OCI-LY1 (cell line): ENCODE results near the gene HIVEP1.

Experiments
- H2AFZ ChIP-seq: fragments of 200-600 bp; sonication (generic), shearing (Covaris generic); 2 replicates; pipeline ENCODE4 v1.6.0; 2014; ENCODE audit warnings: antibody characterized with exemption, mild to moderate bottlenecking, low read length
- H3F3A ChIP-seq: fragments of 200-600 bp; sonication (generic), shearing (Covaris generic); 2 replicates; pipeline ENCODE4 v1.6.0; 2014; ENCODE audit warnings: mild to moderate bottlenecking, antibody characterized with exemption, low read length, moderate library complexity; ENCODE audit not compliant: insufficient read depth
- H3K27ac ChIP-seq: fragments of 200-600 bp; sonication (generic); 2 replicates; pipeline ENCODE4 v1.5.1; 2014; ENCODE audit warnings: low read length, mixed run types, mild to moderate bottlenecking, low read depth; ENCODE audit not compliant: poor library complexity, severe bottlenecking
- H3K27me3 ChIP-seq: fragments of 200-600 bp; sonication (generic); 2 replicates; pipeline ENCODE4 v1.6.0; 2014; ENCODE audit warnings: antibody characterized with exemption, mild to moderate bottlenecking, low read length, moderate library complexity; ENCODE audit not compliant: insufficient read depth
- H3K36me3 ChIP-seq: fragments of 200-600 bp; sonication (generic); 2 replicates; pipeline ENCODE4 v1.6.1; 2014; ENCODE audit warnings: mild to moderate bottlenecking, antibody characterized with exemption, low read length, moderate library complexity, mixed read lengths; ENCODE audit not compliant: insufficient read depth
- H3K4me1 ChIP-seq: fragments of 200-600 bp; sonication (generic); 2 replicates; pipeline ENCODE4 v1.5.1; 2014; ENCODE audit warnings: mild to moderate bottlenecking, low read length, moderate library complexity; ENCODE audit not compliant: insufficient read depth, severe bottlenecking
- H3K4me2 ChIP-seq: fragments of 200-600 bp; sonication (generic), shearing (Covaris generic); 2 replicates; pipeline ENCODE4 v1.6.1; 2014; ENCODE audit warnings: low read length
- H3K4me3 ChIP-seq: fragments of 200-600 bp; sonication (generic); 2 replicates; pipeline ENCODE4 v1.5.1; 2014; ENCODE audit warnings: low read length, low read depth, mild to moderate bottlenecking, mixed read lengths; ENCODE audit not compliant: poor library complexity, severe bottlenecking
- H3K79me2 ChIP-seq: fragments of 200-600 bp; shearing (Covaris generic); 2 replicates; pipeline ENCODE4 v1.6.1; 2016; ENCODE audit warnings: mixed run types, low read length, mixed read lengths; ENCODE audit not compliant: insufficient read depth
- H3K9ac ChIP-seq: fragments of 200-600 bp; sonication (generic), shearing (Covaris generic); 2 replicates; pipeline ENCODE4 v1.6.1; 2014; ENCODE audit warnings: mild to moderate bottlenecking, low read length, mixed read lengths
- H3K9me2 ChIP-seq: fragments of 200-600 bp; sonication (generic), shearing (Covaris generic); 2 replicates; pipeline ENCODE4 v1.6.1; 2014; ENCODE audit warnings: low read depth, mild to moderate bottlenecking, low read length, mixed read lengths
- H3K9me3 ChIP-seq: fragments of 200-600 bp; shearing (Covaris generic); 2 replicates; pipeline ENCODE4 v1.6.1; 2014; ENCODE audit warnings: low read length, mixed read lengths
- H4K20me1 ChIP-seq: fragments of 200-600 bp; sonication (generic), shearing (Covaris generic); 2 replicates; pipeline ENCODE4 v1.6.0; 2016; ENCODE audit warnings: mild to moderate bottlenecking, low read length; ENCODE audit not compliant: insufficient read depth
- EZH2 ChIP-seq: fragments of 200-600 bp; sonication (generic), shearing (Covaris generic); IDR thresholded peaks from 2 replicates; pipeline ENCODE4 v1.8.0; 2017; ENCODE audit warnings: borderline replicate concordance, mixed run types, mild to moderate bottlenecking, antibody characterized with exemption, low read length, moderate library complexity, mixed read lengths
- TF ChIP-seq, protein P1 (sequence below): fragments of 200-600 bp; sonication (generic), shearing (Covaris generic); IDR thresholded peaks from 2 replicates; pipeline ENCODE4 v1.5.1; 2017; ENCODE audit warnings: mild to moderate bottlenecking, antibody characterized with exemption, low read length, moderate library complexity, mixed read lengths

The HIVEP1 gene

DNA sequence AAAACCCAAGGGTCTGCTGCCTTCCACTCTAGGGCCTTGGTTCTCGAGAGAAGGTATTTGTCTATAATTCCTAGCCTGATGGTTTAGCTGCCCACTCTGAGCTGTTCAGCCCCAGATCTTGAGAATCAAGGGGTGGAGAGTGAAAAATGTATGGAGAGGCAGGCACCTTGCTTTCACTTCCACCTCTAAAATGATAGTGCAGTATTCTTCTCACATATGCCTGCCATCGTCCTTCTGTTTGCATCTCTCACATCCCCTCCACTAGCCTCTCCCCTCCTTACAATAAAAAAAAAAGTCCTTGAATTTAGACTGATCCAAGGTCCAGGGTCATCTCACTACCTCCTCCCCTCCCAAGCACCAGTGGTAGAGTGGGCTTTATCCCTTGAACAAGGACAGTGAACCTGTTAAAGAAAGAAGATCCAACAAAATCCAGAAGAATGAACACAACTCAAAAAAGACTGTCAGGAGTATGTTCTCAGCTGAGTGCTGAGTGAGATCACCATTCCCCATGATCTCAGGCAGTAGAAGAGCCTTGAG, 104.2 kb downstream of the HIVEP1 start:
- Histone ChIP-seq H3K27me3 (no peaks in the 10 kb centered on the region), H3K36me3 (peaks cover 63% of the 10 kb centered on the region), H3K9me2 (no peaks in the 10 kb centered on the region), H2AFZ (no peak overlapping the region), H3K9ac (no peak overlapping the region), H3K4me1 (peaks cover 42% of the 10 kb centered on the region), H3K27ac (no peak overlapping the region), H3F3A (no peaks in the 10 kb centered on the region; the same call in 1 of the 2 replicates), H3K4me3 (no peak overlapping the region), H3K9me3 (no peaks in the 10 kb centered on the region), H3K4me2 (no peak overlapping the region), H4K20me1 (no peaks in the 10 kb centered on the region), H3K79me2 (no peaks in the 10 kb centered on the region)
- no peak for TF ChIP-seq EZH2
- TF ChIP-seq, protein P1, sequence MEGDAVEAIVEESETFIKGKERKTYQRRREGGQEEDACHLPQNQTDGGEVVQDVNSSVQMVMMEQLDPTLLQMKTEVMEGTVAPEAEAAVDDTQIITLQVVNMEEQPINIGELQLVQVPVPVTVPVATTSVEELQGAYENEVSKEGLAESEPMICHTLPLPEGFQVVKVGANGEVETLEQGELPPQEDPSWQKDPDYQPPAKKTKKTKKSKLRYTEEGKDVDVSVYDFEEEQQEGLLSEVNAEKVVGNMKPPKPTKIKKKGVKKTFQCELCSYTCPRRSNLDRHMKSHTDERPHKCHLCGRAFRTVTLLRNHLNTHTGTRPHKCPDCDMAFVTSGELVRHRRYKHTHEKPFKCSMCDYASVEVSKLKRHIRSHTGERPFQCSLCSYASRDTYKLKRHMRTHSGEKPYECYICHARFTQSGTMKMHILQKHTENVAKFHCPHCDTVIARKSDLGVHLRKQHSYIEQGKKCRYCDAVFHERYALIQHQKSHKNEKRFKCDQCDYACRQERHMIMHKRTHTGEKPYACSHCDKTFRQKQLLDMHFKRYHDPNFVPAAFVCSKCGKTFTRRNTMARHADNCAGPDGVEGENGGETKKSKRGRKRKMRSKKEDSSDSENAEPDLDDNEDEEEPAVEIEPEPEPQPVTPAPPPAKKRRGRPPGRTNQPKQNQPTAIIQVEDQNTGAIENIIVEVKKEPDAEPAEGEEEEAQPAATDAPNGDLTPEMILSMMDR: no peak

DNA sequence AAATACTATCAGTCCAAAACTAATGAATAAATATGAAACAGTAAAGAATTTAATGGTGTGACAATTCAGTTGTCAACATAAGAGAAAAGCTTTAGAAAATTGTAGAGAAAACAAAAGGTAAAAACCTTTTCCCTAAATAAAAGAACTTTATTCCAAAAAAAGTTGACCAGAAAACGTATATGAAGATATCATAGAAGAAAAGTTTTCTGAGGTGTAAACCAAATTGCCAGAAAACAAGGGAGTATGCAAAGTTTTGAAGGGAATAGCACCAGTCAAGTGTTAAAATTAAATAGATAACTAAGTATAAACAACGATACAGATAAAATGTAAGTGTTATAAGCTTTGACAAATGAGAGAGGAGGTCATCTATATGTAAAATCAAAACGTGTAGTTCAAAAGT, 104.9 kb downstream of the HIVEP1 start:
- Histone ChIP-seq H3K27me3 (no peaks in the 10 kb centered on the region), H3K27ac (no peak overlapping the region), H3K9me2 (no peaks in the 10 kb centered on the region), H3K9me3 (no peaks in the 10 kb centered on the region), H4K20me1 (no peaks in the 10 kb centered on the region), H3K4me1 (peaks cover 42% of the 10 kb centered on the region), H3F3A (no peaks in the 10 kb centered on the region; the same call in 1 of the 2 replicates), H3K36me3 (peaks cover 65% of the 10 kb centered on the region), H3K79me2 (no peaks in the 10 kb centered on the region), H3K9ac (no peak overlapping the region), H2AFZ (no peak overlapping the region), H3K4me3 (no peak overlapping the region), H3K4me2 (no peak overlapping the region)
- TF ChIP-seq, protein P1: no peak
- TF ChIP-seq EZH2: no peak

DNA sequence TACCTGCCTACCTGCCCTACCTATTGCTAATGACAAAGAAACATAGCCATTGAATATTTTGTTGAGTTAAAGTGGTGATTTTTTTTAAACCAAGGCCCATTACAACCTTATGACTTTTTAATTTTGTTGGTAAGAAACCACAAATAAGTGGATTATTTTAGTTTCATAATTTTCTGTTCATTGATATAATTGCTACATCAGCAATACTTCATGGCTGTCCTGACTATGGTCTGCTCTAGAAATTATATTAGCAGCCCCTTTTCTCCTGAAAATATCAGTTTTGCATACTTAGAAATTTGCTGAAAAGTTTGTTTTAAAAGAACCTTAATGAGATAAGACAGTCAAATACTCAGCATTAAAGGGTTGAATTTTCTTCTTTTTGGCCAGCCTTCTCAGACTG, 106.5 kb downstream of the HIVEP1 start:
- Histone ChIP-seq H4K20me1 (no peaks in the 10 kb centered on the region), H3K27ac (peak overlapping the region; percentile 46), H3K4me1 (peaks cover 33% of the 10 kb centered on the region)

DNA sequence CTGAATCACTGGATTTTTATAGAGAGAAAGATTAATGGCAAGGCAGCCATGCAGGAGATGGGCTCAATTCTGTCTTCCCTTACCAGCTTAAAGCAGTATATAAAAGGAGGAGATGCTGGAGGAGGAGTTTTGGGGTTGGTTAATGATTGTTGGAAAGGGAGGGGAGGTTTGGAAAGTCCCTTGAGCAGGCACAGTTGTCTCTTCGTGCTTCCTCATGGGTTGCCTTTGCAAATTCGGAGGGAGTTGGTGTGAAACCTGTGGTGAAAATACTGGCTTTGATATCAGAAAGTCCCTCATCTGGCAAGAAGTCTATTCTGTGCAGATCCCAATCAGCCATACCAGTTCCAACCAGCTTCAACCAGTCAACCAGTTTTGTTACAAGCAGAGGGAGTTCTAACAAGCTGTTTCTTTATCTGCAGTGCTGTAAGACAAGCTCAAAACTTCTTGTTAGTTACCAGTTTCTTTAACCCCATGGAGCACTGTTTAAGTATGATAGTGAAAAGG, 107.0 kb downstream of the HIVEP1 start:
- Histone ChIP-seq H3K4me1 (peaks cover 30% of the 10 kb centered on the region), H3K9me2 (no peaks in the 10 kb centered on the region), H3K9me3 (no peaks in the 10 kb centered on the region), H3K4me3 (no peak overlapping the region), H3K4me2 (no peak overlapping the region), H2AFZ (no peak overlapping the region), H4K20me1 (no peaks in the 10 kb centered on the region), H3K79me2 (no peaks in the 10 kb centered on the region), H3K9ac (no peak overlapping the region), H3F3A (no peaks in the 10 kb centered on the region; the same call in 1 of the 2 replicates), H3K27ac (peak overlapping the region; percentile 46), H3K27me3 (no peaks in the 10 kb centered on the region), H3K36me3 (peaks cover 77% of the 10 kb centered on the region)
- TF ChIP-seq, protein P1: no peak
- TF ChIP-seq EZH2: no peak

More for the DNA sequence above, 106.5 kb downstream of the HIVEP1 start:
- H3K9me3 ChIP-seq: no peaks in the 10 kb centered on the region
- H3K36me3 ChIP-seq: peaks cover 75% of the 10 kb centered on the region
- no peaks in the 10 kb centered on the region for H3K79me2 ChIP-seq
- no peaks in the 10 kb centered on the region for H3K27me3 ChIP-seq
- no peak overlapping the region for H3K4me2 ChIP-seq
- no peaks in the 10 kb centered on the region; the same call in 1 of the 2 replicates for H3F3A ChIP-seq
- no peak overlapping the region for H3K4me3 ChIP-seq
- no peaks in the 10 kb centered on the region for H3K9me2 ChIP-seq
- H2AFZ ChIP-seq: no peak overlapping the region
- H3K9ac ChIP-seq: no peak overlapping the region
- no peak for TF ChIP-seq EZH2
